Breast epithelium (tissue), 4 donors: ENCODE results near the gene NSMCE4A. TPM values are rescaled to one million over a fixed set of nuclear protein-coding genes. Genes with fewer than 3 reads are reported as not detected.
"Not testable (repeated sequence)": the region's sequence is repeated elsewhere in the genome, so short reads cannot be mapped to it uniquely, and the experiment has no call there.

ENCODE experiments used
- DNase-seq, 2 donors: peaks; one replicate each; pipeline ENCODE4 v3.0.0-alpha.2; 2019; ENCODE audit warnings: low spot score in 2 of 2
- H3K27ac ChIP-seq, 2 donors: fragments of 200-600 bp; sonication (generic) in 1 of 2; one replicate each; pipeline ENCODE4 v1.5.1; 2016 to 2019; ENCODE audit warnings: mild to moderate bottlenecking in 1 of 2
- H3K27me3 ChIP-seq, 2 donors: fragments of 200-600 bp; sonication (generic) in 1 of 2; one replicate each; pipeline versions ENCODE4 v1.5.1 to v1.6.0; 2017 to 2019; ENCODE audit warnings: control low read depth in 1 of 2, mild to moderate bottlenecking in 1 of 2
- H3K36me3 ChIP-seq: fragments of 200-600 bp; one replicate; pipeline ENCODE4 v1.5.1; 2019
- H3K4me1 ChIP-seq, 2 donors: fragments of 200-600 bp; sonication (generic); one replicate each; pipeline ENCODE4 v1.5.1; 2016 to 2019; ENCODE audit warnings: control low read depth in 1 of 2
- H3K4me3 ChIP-seq, 3 donors: fragments of 200-600 bp; sonication (generic); 1 replicate in 2 of 3; 2 replicates in 1 of 3; pipeline ENCODE4 v1.5.1; 2016 to 2019; ENCODE audit warnings: mild to moderate bottlenecking in 3 of 3, moderate library complexity in 2 of 3
- H3K9me3 ChIP-seq, 2 donors: fragments of 200-600 bp; sonication (generic) in 1 of 2; one replicate each; pipeline ENCODE4 v1.5.1; 2016 to 2019; ENCODE audit warnings: control low read depth in 1 of 2
- POLR2A ChIP-seq: fragments of 450-650 bp; IDR thresholded peaks from one replicate; pipeline ENCODE4 v1.6.1; 2016; ENCODE audit warnings: antibody characterized with exemption, mild to moderate bottlenecking, moderate library complexity
- POLR2AphosphoS5 ChIP-seq, 3 donors: sonication (generic); formaldehyde crosslinking; IDR thresholded peaks; one replicate each; pipeline ENCODE4 v1.6.1; 2017; ENCODE audit warnings: antibody characterized with exemption in 3 of 3
- intact Hi-C: fragments of 100-400 bp; cut with DNase I; formaldehyde crosslinking; loops from one replicate; pipeline ENCODE4 v1.15.1; 2023; ENCODE audit warnings: low total_unique reads
- total RNA-seq, 3 donors: library from RNA; depleted of rRNA; stranded (reverse); fragments of >200 nt; gene quantifications; one replicate each; pipeline ENCODE4 v1.1.0, GENCODE V29; 2016
- TF ChIP-seq, protein P1 (sequence below), 3 donors: fragments of 450-650 bp; IDR thresholded peaks; one replicate each; pipeline ENCODE4 v1.5.1; 2016 to 2017; ENCODE audit warnings: antibody characterized with exemption in 3 of 3, mild to moderate bottlenecking in 3 of 3, moderate library complexity in 3 of 3

Gene NSMCE4A, protein sequence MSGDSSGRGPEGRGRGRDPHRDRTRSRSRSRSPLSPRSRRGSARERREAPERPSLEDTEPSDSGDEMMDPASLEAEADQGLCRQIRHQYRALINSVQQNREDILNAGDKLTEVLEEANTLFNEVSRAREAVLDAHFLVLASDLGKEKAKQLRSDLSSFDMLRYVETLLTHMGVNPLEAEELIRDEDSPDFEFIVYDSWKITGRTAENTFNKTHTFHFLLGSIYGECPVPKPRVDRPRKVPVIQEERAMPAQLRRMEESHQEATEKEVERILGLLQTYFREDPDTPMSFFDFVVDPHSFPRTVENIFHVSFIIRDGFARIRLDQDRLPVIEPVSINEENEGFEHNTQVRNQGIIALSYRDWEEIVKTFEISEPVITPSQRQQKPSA
- total RNA-seq, result 100 to 1,000 TPM in 2 of 3 donors, 10 to 100 TPM in 1; 72.2 to 120 (median 119) TPM

DNA sequence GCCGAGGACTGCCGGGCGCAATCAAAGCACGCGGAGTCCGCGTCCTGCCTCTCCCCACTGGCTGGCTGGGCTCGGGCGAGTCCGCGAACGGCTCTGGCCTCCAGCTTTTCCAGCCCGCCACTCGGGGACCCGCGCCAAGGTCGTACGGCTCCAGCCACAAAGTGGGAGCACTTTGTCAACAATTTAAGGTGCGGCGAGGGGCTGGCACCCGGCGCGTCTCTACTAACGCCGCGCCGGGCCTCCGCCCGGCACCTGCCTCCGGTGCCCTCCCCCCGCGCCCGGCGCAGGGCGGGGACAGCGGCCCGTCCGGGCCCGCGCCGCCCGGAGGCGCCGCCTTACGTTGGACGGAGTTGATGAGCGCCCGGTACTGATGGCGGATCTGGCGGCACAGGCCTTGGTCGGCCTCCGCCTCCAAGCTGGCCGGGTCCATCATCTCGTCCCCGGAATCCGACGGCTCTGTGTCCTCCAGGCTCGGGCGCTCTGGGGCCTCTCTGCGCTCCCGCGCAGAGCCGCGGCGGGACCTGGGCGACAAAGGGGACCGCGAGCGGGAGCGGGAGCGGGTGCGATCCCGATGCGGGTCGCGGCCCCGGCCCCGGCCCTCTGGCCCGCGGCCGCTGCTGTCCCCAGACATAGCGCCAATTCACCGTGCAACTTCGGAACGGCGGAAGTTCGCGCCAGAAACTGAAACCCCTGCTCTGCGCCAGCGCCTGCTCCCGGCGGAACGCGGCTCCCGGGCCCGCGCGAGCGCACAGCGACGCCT lies at the start of gene NSMCE4A:
TSS of gene NSMCE4A (minus strand) at position 683 of the 760 bp plus-strand sequence. CDS start at position 631, 52 bp downstream.
- DNase-seq, result peak; percentile 36 to 78

DNA sequence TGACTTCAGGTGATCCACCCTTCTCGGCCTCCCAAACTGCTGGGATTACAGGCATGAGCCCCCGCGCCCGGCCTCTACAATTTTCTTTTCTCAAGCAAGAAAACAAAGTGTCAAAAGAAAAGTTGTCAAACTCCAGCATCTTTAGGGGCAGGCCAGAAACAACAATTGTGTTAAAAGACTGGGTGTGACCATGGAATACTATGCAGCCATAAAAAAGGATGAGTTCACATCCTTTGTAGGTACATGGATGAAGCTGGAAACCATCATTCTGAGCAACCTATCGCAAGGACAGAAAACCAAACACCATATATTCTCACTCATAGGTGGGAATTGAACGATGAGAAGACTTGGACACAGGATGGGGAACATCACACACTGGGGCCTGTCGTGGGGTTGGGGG lies 48.2 kb upstream of the NSMCE4A start:
- H3K36me3 ChIP-seq, H3K27me3 ChIP-seq, DNase-seq, H3K9me3 ChIP-seq, intact Hi-C loops, H3K4me3 ChIP-seq, H3K27ac ChIP-seq, H3K4me1 ChIP-seq: not testable (repeated sequence)

More for the DNA sequence above, at the start of gene NSMCE4A:
- Histone ChIP-seq H3K4me3 (peak within 1 kb of the TSS; percentile 68 to 94 (median 85)), H3K27me3 (no peaks in the 10 kb centered on the region), H3K9me3 (no peaks in the 10 kb centered on the region), H3K4me1 (peaks cover 8 to 13% of the 10 kb centered on the region in 2 donors), H3K36me3 (no peaks in the 10 kb centered on the region), H3K27ac (peak within 1 kb of the TSS; percentile 92 to 96)
- intact Hi-C loops, result loop anchor here (5.0 kb wide), 1 partner anchor 502 kb away; no protein-coding TSS in a partner anchor
- peak in 2 of 3 donors; percentile 35 to 48 for TF ChIP-seq POLR2AphosphoS5 (IDR thresholded peaks at IDR 0.05)
- TF ChIP-seq, protein P1, sequence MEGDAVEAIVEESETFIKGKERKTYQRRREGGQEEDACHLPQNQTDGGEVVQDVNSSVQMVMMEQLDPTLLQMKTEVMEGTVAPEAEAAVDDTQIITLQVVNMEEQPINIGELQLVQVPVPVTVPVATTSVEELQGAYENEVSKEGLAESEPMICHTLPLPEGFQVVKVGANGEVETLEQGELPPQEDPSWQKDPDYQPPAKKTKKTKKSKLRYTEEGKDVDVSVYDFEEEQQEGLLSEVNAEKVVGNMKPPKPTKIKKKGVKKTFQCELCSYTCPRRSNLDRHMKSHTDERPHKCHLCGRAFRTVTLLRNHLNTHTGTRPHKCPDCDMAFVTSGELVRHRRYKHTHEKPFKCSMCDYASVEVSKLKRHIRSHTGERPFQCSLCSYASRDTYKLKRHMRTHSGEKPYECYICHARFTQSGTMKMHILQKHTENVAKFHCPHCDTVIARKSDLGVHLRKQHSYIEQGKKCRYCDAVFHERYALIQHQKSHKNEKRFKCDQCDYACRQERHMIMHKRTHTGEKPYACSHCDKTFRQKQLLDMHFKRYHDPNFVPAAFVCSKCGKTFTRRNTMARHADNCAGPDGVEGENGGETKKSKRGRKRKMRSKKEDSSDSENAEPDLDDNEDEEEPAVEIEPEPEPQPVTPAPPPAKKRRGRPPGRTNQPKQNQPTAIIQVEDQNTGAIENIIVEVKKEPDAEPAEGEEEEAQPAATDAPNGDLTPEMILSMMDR (IDR thresholded peaks at IDR 0.05), result no peak

DNA sequence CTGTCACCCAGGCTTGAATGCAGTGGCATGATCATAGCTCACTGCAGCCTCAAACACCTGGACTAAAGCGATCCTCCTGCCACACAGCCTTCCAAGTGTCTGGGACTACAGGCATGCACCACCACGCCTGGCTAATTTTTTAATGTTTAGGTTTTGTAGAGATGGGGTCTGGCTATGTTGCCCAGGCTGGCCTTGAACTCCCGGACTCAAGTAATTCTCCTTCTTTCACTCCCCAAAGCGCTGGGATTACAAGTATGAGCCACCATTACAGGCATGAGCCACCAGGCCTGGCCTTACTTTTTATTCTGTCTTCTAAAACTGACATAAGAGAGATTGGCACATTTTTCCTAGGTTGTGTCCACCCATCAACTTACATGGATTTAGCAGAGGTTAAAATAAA lies 47.3 kb upstream of the NSMCE4A start:
- DNase-seq, result no peak
- H3K9me3 ChIP-seq, result no peaks in the 10 kb centered on the region
- peaks cover 0 to 3% of the 10 kb centered on the region in 2 donors for H3K4me1 ChIP-seq
- intact Hi-C loops, result no loop called here
- H3K4me3 ChIP-seq, result no peak overlapping the region
- no peaks in the 10 kb centered on the region for H3K27me3 ChIP-seq
- no peak for TF ChIP-seq POLR2AphosphoS5 (IDR thresholded peaks at IDR 0.05)
- no peak for TF ChIP-seq POLR2A
- TF ChIP-seq, protein P1 (IDR thresholded peaks at IDR 0.05), result no peak
- H3K36me3 ChIP-seq, result no peaks in the 10 kb centered on the region
- peak overlapping the region; percentile 80 to 84 for H3K27ac ChIP-seq

DNA sequence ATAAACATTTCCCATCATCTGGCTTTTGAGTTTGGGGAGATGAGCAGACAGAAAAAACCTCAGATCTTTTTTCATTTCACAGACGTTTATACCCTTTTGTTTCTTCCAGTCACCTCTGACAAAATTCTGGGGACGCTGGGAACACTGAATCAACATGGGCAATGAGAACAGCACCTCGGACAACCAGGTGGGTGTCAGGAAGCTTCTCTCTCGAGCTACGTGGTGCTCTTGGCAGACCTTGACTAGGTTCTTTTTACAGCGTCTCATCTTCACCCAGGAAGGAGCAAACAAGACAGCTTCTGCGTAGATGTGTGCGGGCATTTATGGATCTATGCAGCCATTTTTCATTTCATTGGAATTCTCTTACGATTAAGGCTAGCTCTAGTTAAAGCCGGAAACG lies 46.8 kb upstream of the NSMCE4A start:
- H3K4me1 ChIP-seq, result peaks cover 0 to 3% of the 10 kb centered on the region in 2 donors
- no peaks in the 10 kb centered on the region for H3K27me3 ChIP-seq
- no peaks in the 10 kb centered on the region for H3K36me3 ChIP-seq
- TF ChIP-seq POLR2A (no peak), POLR2AphosphoS5 (IDR thresholded peaks at IDR 0.05) (no peak)
- TF ChIP-seq, protein P1 (IDR thresholded peaks at IDR 0.05), result no peak
- H3K9me3 ChIP-seq, result no peaks in the 10 kb centered on the region
- peak overlapping the region in 2 of 3 donors; percentile 33 to 55 for H3K4me3 ChIP-seq
- H3K27ac ChIP-seq, result peak overlapping the region; percentile 80 to 84
- DNase-seq, result no peak
- intact Hi-C loops, result no loop called here

DNA sequence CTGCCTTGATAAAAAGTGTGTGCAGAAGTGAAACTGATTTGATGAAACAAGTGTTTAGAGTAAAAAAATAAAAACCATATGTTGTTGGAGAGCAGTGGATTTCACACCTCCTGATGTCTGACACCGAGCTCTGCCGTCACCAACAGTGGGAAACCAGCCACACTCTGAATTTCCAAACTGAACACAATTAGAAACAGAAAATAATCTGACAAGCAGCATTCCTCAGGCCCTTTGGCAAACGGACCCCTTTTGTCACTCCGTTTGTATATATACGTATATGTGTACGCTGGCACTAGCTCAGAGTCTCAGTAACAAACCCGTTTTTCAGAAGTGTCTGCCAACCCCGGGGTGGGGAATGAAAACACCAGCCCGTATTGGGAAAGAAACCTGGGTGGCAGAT lies 46.4 kb upstream of the NSMCE4A start:
- peak overlapping the region; percentile 5 to 55 (median 33) for H3K4me3 ChIP-seq
- H3K9me3 ChIP-seq, result no peaks in the 10 kb centered on the region
- DNase-seq, result peak; percentile 62
- H3K4me1 ChIP-seq, result peaks cover 0 to 3% of the 10 kb centered on the region in 2 donors
- H3K36me3 ChIP-seq, result no peaks in the 10 kb centered on the region
- intact Hi-C loops, result no loop called here
- TF ChIP-seq POLR2A, result no peak
- TF ChIP-seq POLR2AphosphoS5 (IDR thresholded peaks at IDR 0.05), result no peak
- TF ChIP-seq, protein P1 (IDR thresholded peaks at IDR 0.05), result no peak
- peak overlapping the region; percentile 80 to 84 for H3K27ac ChIP-seq
- H3K27me3 ChIP-seq, result no peaks in the 10 kb centered on the region
